CD1c-positive myeloid dendritic cell (primary cell): ENCODE data around the gene PDE9A.
"Not testable (repeated sequence)": the region's sequence is repeated elsewhere in the genome, so short reads cannot be mapped to it uniquely, and the experiment has no call there.

Source experiments
- DNase-seq: peaks from one replicate; pipeline ENCODE4 v3.0.0-alpha.2; 2016; ENCODE audit errors: extremely low spot score

PDE9A gene

DNA sequence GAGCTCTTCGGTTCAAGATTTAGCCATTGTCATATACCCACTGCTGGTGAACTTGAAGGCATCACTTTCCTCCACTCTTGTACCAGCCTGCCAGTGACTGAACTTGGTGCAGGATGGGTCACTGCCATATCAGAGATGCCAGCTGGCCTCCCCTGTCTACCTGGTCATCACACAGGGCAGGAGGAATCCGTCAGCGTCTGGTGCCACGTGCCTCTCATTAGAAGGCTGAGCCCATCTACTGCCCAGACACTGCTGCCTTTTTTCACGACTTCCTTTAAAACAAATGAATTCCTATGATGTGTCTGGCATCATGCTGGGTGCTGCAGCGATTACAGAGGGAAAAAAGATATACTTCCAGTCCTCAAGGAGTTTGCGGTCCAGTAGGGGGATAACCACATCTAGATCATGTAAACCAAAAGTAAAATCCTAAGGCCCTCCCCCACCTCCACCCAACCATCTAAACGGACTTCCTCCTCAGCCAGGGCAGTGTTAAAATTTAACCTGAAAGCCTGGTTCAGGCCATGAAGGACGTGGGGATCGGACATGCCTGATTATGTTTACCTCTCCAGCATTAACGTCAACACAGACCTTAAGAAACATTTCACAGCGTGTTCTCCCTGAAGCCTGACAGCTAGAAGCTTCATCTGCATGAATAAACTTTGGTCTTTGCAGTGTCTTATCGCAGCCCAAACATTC lies 29.2 kb upstream of the PDE9A start:
- no peak for DNase-seq

DNA sequence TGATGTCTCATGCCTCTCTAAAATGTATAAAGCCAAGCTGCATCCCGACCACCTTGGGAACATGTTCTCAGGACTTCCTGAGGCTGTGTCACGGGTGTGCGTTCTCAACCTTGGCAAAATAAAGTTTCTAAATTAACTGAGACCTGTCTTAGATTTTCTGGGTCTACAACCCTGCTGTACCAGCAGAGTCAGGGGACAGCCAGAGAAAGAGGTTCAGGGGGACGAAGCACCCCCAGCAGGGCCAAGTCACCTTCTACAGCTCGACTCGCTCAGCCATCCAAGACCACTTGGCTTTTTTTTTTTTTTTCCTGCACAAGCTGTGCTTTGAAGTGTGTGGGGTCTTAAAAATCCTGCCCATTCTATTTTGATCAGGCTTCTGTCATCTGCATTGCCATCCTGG lies 28.5 kb upstream of the PDE9A start:
- DNase-seq, result no peak

DNA sequence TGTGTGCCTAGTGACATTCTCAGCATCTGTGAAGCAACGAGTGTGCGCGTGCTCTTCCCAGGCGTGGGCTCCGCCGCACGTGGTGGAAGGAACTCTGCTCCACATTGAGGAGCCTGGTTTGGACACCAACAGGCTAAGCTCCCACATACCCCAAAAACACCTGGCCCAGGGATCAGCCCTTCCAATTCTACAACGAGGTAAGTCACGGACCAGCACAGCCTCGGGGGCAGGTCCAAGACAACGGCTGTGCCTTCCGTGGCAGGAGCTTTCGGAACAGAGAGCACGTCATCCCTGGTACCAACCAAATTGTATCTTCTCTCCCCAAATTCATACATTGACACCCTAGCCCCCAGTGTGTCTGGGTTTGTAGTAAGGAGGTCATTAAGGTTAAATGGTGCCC lies 27.2 kb upstream of the PDE9A start:
- no peak for DNase-seq

DNA sequence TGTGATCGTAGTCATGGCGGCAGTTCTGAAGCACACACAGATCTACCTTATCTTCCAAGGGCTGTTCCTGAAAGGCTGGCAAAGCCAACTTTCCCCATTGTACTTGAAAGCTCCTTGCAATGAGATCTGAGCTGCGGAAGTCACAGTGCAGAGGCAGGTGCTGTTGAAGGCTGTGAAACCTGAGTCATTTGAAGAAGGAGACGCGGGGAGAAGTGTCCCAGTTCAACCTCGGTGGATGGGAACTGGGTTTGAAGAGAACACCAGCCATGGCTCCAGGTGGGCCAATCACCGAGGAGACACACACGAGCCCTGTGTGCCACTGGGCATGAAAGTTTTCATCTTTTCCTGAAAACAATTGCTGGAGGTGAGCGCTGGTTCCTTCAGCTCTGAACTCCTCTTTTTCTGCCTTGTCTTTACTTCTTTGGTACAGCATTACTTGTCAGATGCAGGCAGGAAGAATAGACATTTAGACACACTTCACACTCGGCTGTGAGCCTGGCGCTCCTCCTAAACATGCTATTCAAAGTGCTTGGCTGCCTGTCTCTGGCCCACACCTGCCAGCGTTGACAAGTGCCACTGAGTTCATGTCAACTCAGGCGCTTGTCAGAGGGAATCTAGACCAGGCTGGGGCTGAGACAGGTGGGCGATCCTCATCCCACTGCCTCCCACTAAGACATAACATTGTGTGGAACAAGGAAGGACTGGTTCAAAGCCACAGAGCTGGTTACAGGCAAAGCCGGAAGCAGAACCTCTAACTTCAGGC lies 25.7 kb upstream of the PDE9A start:
- DNase-seq, result no peak

DNA sequence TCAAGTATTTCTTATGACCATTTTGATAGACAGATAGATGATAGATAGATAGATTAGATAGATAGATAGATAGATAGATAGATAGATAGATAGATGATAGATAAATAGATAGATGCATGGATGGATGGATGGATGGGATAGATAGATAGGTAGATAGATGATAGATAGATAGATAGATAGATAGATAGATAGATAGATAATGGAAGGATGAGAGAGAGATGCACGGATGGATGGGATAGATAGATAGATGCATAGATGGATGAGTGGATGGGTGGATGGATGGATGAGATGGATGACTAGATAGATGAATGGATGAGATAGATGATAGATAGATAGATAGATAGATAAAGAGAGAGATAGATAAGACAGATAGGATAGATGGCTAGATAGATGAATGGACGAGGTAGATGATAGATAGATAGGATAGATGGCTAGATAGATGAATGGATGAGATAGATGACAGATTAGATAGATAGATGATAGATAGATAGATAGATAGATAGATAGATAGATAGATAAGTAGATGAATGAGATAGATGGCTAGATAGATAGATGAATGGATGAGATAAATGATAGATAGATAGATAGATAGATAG lies 24.9 kb upstream of the PDE9A start:
- not testable (repeated sequence) for DNase-seq

DNA sequence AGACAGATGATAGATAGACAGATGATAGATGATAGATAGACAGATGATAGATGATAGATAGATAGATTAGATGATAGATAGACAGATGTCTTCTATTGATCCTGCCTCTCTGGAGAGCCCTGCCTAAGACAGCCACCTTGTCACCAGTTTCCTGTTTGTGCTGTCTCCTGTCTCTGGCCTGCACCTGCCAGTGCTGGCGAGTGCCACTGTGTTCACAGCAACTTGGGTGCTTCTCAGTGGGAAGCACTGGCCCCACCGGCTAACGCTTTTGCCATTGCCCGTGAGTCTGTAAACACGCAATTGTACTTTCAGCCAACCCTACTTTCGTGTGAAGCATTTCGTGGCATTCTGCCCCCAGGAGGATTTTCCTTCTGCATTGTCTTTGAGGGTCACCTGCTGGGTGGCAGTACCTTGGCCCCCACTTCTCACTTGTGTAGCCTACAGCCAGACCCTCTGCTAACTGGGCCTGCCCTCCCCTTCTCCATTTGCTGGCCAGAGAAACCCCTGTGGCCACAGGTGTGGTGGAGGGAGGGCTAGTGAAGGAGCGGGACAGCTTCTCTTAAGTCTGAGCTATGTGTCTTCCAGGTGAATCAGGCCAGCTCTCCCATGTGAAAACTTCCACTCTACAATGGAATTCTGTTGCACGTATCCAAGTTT lies 23.4 kb upstream of the PDE9A start:
- no peak for DNase-seq

DNA sequence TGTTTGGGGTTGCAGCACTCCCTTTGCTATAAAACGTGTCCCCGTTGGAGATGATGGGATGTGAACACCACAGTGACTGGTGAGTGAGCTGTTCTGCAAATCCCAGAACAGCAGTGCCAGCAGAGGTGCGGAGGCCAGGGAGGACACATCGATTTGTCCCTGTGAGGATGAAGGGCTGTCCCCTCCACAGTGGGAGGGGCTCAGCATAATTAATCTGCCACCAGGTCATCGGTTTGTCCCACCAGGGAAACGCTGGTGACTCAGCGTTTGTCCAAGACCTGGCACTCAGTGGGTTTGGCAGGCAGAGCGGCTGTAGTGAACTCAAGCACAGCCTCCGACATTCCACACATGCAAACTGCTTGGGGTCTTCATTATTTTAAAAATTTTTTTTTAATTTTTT lies 22.8 kb upstream of the PDE9A start:
- no peak for DNase-seq

DNA sequence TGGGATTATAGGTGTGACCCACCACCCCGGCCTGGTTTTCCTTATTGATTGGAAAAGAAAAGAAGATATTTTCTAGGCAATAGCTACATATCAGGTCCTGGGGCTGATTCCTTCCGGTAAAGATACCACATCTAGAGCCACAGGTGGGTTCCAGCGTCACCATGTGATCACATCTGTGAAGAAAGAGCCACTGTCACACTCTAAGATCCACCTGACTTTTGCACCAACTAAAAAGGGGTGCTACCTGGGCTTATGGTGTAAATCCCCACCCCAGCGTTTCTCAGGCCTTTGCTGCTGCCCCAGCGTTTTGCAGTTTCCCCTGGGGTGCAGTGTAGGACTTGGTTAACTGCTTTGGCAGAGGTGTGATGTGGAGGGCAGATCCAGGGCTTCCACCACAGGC lies 22.3 kb upstream of the PDE9A start:
- DNase-seq, result no peak

DNA sequence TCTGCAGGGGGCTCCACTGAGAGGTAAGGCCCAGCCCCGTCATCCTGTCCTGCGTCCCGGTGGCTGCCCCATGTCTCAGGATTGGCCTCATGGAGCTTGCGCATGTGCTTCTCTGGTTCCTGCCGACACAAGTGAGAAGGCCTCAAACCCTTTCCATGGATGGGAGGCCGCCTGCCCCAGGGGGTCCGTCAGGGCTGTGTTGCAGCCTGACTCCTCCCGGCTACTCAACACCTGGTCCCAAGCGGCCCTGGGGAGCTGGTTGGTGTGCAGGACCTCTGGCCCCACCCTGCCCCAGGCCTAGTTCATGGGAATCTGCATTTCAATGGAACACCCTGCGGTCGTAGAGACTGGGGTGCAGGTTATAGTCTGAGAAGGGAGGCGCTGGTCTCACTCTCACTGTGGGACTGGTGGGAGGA lies 21.1 kb upstream of the PDE9A start:
- DNase-seq, result no peak

DNA sequence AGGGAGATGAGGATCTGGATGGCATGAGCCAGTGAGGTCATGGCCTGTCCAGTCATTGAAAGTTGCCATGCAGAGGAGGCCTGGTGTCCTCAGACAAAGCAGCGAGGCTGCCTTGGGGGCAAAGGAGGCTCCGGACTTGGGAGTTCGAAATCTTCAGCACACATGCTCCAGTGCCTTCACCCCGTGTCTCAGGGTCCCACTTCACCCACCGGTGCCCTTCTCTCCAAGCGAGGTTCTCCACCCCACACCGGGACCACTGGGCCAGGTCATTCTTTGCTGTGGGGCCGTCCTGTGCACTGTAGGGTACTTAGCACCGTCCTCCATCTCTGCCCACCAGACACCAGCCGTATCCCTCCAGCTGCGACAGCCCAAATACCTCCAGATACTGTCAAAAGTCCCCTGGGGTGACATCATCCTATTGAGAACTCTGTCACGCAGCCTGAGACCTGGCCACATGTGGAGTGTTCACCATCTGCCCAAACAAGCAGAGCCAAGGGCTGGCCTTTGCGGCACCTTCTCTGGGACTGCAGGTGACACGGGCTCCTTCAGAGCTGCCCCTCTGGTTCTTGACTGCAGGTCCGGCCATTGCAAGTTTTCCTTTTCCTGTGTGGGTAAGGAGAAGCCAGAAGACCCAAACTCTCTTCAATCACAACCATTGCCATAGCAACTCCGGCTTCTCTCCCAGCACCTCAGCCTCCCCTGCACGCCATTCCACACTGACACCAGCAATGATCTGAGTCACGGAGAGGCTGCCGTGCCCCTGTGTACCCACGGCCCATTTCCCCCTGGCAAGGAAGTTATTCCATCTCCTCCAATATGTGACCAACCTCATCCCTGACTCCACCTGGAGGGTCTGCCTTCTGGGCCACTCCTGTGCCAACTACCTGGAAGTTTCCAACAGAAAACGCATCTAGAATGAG lies 20.4 kb upstream of the PDE9A start:
- DNase-seq, result no peak

DNA sequence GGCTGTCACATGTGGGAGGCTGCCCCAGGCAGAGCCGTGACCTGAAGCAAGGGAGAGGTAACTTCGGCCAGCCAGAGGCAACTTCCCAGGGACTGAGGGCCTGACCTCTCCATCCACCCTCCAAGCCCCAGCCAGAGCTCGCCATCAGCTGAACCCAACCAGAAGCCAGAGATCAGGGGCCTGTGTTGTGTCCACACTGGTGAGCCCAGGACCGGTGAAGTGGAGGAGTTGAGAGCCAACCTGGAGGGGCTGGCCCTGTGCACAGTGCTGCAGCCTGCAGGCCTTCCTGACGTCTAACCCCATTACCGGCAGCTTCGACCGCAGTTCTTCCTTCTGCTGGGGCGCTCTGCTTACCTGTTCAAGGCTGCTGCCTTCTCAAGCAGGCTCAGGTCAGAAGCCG lies 19.6 kb upstream of the PDE9A start:
- no peak for DNase-seq

DNA sequence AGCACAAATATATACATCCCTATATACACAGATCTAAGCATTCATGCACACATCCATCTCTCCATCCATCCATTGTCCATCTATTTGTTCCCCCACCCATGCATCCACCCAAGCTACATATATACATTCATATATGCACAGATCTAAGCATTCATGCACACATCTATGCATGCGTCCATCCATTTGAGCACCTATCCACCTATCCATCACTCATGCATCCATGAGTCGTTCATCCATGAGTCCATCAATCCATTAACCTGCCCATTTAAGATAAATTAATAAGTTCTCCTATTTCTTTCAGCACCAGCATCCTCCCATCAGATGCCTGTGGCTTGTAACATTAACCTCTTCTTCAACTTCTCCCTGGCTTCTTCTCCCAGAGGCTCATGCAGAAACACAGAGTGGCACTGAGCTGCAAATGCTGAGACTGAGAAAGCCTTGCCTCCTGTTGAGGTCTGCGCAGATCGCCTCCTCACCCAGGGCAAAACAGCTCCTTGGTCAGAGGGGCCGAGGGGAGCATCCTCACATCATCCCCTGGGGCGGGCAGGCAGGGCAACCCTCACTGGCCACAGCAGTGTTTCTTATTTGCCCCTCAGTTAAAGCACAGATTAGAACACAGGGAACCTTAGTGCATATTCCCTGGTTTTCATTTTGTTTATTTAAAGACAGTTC lies 17.4 kb upstream of the PDE9A start:
- no peak for DNase-seq

DNA sequence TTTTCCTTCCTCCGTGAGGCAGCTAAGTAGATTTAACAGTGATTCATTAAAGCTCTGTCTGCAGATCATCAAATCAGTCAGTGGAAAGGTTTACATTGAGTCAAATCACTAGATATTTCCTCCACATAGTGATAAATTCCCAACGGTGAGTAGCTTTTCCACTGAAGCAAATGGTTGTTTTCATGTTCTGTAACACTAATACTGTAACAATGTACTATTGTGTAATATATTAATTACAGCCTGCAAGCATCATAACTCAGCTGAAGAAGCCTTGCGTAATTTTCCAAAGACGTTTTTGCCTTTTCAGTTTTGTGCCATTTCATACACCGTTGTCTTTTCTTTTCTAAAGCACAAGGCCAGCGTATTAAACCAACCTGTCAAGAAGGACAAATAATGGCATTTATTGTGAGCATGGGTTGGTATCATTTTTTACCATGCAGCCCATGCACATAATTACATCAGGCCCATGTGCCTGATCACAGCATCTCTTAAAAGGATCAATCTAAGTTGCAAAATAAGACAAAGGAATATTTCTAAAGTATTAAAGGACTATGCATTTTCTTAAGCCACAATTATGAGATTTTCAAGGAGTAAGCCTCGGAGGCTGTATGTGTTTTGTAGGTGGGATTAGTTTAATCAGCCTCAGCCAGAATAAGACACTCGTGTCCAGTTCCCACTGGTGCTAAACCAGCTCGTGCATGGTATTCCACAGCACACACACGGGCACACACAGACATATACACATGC lies 16.7 kb upstream of the PDE9A start:
- DNase-seq, result no peak

DNA sequence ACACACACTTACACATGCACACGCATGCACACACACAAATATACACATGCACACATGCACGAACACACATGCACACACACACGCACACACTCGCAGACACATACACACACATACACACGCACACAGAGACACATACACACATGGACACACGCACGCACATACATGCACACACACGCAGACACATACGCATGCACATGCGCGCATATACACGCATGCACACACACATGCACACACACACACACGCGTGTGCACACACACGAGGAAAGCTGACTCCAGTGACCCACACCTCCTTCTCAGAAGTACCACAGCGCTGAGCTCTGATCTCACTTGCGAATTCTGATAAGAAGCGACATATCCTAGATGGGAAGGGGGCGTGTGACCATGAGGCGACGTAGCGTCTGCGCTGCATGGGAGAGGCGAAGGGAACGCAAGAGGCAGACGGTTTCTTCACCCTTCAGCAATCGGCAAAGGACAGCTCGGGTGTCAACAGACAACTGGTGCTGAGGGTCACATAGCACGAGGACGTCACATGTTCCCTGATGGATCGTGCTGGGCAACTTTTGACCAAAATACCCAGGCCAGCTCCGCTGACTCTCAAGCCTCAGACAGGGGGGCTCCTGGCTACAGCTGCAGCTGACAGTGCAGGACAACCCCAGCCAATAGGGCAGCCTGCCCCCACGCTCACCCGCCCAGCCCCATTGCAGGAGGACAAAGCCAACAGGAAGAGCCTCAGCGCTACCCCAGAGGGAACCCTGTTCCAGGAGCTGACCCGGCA lies 16.0 kb upstream of the PDE9A start:
- DNase-seq, result no peak

DNA sequence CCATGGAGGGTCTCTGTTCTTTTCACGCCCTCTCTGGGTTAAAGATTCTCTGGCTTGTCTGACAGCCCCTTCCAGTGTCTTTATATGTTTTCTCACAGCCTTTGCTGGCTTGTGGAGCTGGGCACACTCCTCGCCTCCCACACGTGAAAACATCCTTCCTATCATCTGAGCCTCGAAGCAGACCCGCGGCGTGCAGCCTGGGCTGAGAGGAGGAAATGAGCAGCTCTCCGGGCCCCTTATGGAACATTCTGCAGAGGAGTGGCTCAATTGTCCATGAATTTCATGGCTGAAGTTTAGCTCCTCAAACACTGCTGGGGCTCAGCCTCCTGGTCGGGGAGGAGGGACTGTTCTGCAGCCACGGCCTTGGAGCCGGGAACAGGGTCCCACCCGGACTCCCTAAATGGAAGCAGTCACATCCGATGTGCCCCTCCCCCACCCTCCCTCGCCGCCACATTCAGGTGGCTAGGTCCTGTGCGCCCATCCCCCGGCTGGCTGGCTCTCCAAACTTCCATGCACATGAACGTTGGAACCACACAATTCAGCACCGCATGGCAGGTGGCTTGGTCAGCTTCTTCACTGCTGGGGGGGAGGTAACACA lies 15.1 kb upstream of the PDE9A start:
- no peak for DNase-seq

DNA sequence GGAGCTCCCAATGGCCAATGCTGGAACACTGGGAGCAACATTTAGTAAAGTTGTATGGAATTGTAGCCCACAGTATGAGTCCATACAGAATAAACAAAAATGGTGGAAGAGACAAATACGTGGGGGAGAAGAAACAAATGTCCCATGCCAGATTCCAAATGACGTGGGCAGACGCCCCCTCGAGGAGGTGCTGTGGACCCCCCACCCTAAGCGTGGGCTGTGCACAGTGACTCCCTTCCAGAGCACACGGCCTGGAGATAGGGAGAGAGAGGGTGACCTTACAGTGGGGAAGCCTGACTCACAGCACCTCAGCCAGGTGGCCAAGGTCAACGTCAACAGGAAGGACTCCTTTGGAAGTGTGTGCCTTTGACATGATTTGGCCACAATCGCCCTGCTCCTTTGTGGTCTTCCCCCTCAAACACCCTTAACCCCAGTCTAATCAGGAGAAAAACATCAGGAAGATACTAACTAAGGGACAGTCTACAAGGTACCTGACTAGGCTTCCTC lies 13.7 kb upstream of the PDE9A start:
- DNase-seq, result no peak

DNA sequence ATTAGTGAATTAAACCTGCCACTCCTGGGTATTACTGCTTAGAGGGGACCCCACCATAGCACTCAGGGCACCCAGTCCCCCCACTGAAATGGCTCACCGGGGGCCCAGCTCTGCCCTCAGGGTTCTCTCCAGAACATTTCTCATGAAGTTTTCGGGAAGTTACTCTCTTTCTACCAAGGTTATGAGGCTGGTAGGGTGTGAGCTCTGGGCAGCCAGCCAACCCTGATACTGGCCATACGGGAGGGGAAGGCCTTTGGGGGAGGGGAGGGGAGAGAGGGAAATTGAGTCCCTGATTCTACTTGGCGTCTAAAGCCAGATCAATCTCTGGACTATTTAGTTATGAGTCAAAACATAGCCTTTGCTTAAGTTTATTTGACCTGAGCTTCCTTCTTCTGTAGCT lies 12.9 kb upstream of the PDE9A start:
- no peak for DNase-seq

DNA sequence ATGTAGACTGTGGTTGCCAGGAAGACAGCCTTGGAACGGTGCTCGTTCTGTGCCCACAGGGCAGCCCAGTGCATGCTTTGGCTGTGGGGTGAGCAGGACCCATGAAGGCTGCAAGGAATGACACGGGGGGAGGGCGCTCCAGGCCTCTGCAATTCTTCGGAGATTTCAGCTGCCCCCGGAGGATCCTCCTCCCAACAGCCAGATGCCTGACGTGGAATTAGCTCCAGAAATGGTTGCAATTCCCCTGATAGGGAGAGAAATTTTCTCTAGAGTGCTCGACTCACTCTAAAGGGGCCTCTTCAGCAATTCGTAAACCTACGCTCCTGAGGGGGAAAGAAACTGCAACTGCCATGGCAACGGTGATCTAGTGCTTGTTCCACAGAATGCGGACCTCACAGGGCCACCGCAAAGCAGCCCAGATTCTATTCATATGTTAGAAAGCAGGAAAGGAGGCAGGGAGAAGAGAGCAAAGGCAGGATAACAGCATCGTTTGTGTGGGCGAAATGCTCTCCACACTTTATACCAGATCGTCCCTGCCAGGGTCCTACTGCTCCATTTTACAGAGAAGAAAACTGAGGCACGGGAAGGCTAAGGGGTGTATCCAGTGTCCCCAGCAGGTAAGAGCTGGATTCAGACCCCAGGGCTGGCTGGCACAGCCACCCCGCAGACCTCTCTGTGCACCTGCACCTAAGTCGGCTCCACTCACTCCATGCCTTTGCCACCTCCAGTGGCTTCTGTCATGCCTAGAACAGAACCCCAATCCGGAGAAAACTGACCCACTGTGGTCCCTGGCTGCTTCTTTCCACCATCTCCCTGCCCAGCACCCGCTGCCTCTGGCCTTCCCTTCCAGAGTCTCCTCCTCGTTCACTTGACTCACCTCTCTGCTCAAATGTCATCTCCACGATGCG lies 11.9 kb upstream of the PDE9A start:
- DNase-seq, result no peak
